Breast epithelium (tissue), 4 donors: ENCODE data around the gene MATN4. TPM values are rescaled to one million over a fixed set of nuclear protein-coding genes. Genes with fewer than 3 reads are reported as not detected.
"Not testable (repeated sequence)": the region's sequence is repeated elsewhere in the genome, so short reads cannot be mapped to it uniquely, and the experiment has no call there.

Experiments used
- DNase-seq, 2 donors: peaks; one replicate each; pipeline ENCODE4 v3.0.0-alpha.2; 2019; ENCODE audit warnings: low spot score in 2 of 2
- H3K27ac ChIP-seq, 2 donors: fragments of 200-600 bp; sonication (generic) in 1 of 2; one replicate each; pipeline ENCODE4 v1.5.1; 2016 to 2019; ENCODE audit warnings: mild to moderate bottlenecking in 1 of 2
- H3K27me3 ChIP-seq, 2 donors: fragments of 200-600 bp; sonication (generic) in 1 of 2; one replicate each; pipeline versions ENCODE4 v1.5.1 to v1.6.0; 2017 to 2019; ENCODE audit warnings: control low read depth in 1 of 2, mild to moderate bottlenecking in 1 of 2
- H3K36me3 ChIP-seq: fragments of 200-600 bp; one replicate; pipeline ENCODE4 v1.5.1; 2019
- H3K4me1 ChIP-seq, 2 donors: fragments of 200-600 bp; sonication (generic); one replicate each; pipeline ENCODE4 v1.5.1; 2016 to 2019; ENCODE audit warnings: control low read depth in 1 of 2
- H3K4me3 ChIP-seq, 3 donors: fragments of 200-600 bp; sonication (generic); 1 replicate in 2 of 3; 2 replicates in 1 of 3; pipeline ENCODE4 v1.5.1; 2016 to 2019; ENCODE audit warnings: mild to moderate bottlenecking in 3 of 3, moderate library complexity in 2 of 3
- H3K9me3 ChIP-seq, 2 donors: fragments of 200-600 bp; sonication (generic) in 1 of 2; one replicate each; pipeline ENCODE4 v1.5.1; 2016 to 2019; ENCODE audit warnings: control low read depth in 1 of 2
- CTCF ChIP-seq, 3 donors: fragments of 450-650 bp; IDR thresholded peaks; one replicate each; pipeline ENCODE4 v1.5.1; 2016 to 2017; ENCODE audit warnings: antibody characterized with exemption in 3 of 3, mild to moderate bottlenecking in 3 of 3, moderate library complexity in 3 of 3
- POLR2A ChIP-seq: fragments of 450-650 bp; IDR thresholded peaks from one replicate; pipeline ENCODE4 v1.6.1; 2016; ENCODE audit warnings: antibody characterized with exemption, mild to moderate bottlenecking, moderate library complexity
- POLR2AphosphoS5 ChIP-seq, 3 donors: sonication (generic); formaldehyde crosslinking; IDR thresholded peaks; one replicate each; pipeline ENCODE4 v1.6.1; 2017; ENCODE audit warnings: antibody characterized with exemption in 3 of 3
- intact Hi-C: fragments of 100-400 bp; cut with DNase I; formaldehyde crosslinking; loops from one replicate; pipeline ENCODE4 v1.15.1; 2023; ENCODE audit warnings: low total_unique reads
- total RNA-seq, 3 donors: library from RNA; depleted of rRNA; stranded (reverse); fragments of >200 nt; gene quantifications; one replicate each; pipeline ENCODE4 v1.1.0, GENCODE V29; 2016

MATN4 gene
- total RNA-seq, 3 donors from 2014 or later = 0.33 to 1.6 TPM; not detected in 1

- Histone ChIP-seq H3K27ac (no peak overlapping the region), H3K9me3 (no peaks in the 10 kb centered on the region), H3K27me3 (no peaks in the 10 kb centered on the region), H3K4me3 (no peak overlapping the region), H3K4me1 (peaks cover 0 to 6% of the 10 kb centered on the region in 2 donors), H3K36me3 (no peaks in the 10 kb centered on the region)
- intact Hi-C loops = no loop called here
- no peak for TF ChIP-seq POLR2AphosphoS5 (IDR thresholded peaks at IDR 0.05)
- no peak for DNase-seq
Observed at GRCh38 chr20:45352729-45353128, 44.6 kb upstream of the MATN4 start.

- H3K4me3 ChIP-seq, DNase-seq, H3K36me3 ChIP-seq, H3K4me1 ChIP-seq, H3K9me3 ChIP-seq, intact Hi-C loops, H3K27me3 ChIP-seq, H3K27ac ChIP-seq: not testable (repeated sequence)
Observed at GRCh38 chr20:45350795-45351194, 42.7 kb upstream of the MATN4 start.

- peaks cover 3% of the 10 kb centered on the region in 2 donors for H3K4me1 ChIP-seq
- H3K27me3 ChIP-seq = no peaks in the 10 kb centered on the region
- no peaks in the 10 kb centered on the region for H3K36me3 ChIP-seq
- TF ChIP-seq CTCF (IDR thresholded peaks at IDR 0.05) (no peak), POLR2AphosphoS5 (IDR thresholded peaks at IDR 0.05) (no peak), POLR2A (no peak)
- no peaks in the 10 kb centered on the region for H3K9me3 ChIP-seq
- DNase-seq = no peak
- intact Hi-C loops = no loop called here
- H3K27ac ChIP-seq = no peak overlapping the region
- H3K4me3 ChIP-seq = no peak overlapping the region
Observed at GRCh38 chr20:45350217-45350616, 42.1 kb upstream of the MATN4 start.

GRCh38 chr20:45347936-45348778, 40.1 kb upstream of the MATN4 start, which contains the start of gene SDC4:
TSS of gene SDC4 (minus strand) at chr20:45348424. CDS start at chr20:45348384, 40 bp downstream.
- TF ChIP-seq POLR2AphosphoS5 (IDR thresholded peaks at IDR 0.05) = peak; percentile 98 to 99 (median 99)
- TF ChIP-seq CTCF (IDR thresholded peaks at IDR 0.05) = no peak
- peak; percentile 95 for TF ChIP-seq POLR2A
- intact Hi-C loops = loop anchor here (10.0 kb wide), 1 partner anchor 1337 kb away; the partner anchor contains the start of gene TP53RK
- Histone ChIP-seq H3K9me3 (no peaks in the 10 kb centered on the region), H3K4me3 (peak within 1 kb of the TSS; percentile 64 to 96 (median 82)), H3K36me3 (no peaks in the 10 kb centered on the region), H3K27ac (peak within 1 kb of the TSS; percentile 97 to 99), H3K4me1 (peaks cover 3 to 13% of the 10 kb centered on the region in 2 donors), H3K27me3 (no peaks in the 10 kb centered on the region)
- DNase-seq = peak; percentile 69 to 82

GRCh38 chr20:45347297-45347935, 39.3 kb upstream of the MATN4 start:
- DNase-seq = no peak
- H3K36me3 ChIP-seq = no peaks in the 10 kb centered on the region
- no peaks in the 10 kb centered on the region for H3K9me3 ChIP-seq
- H3K27me3 ChIP-seq = no peaks in the 10 kb centered on the region
- TF ChIP-seq POLR2AphosphoS5 (IDR thresholded peaks at IDR 0.05) = peak in 1 of 3 donors; percentile 41
- no peak for TF ChIP-seq POLR2A
- H3K4me3 ChIP-seq = peak overlapping the region; percentile 64 to 96 (median 82)
- H3K4me1 ChIP-seq = peaks cover 3 to 21% of the 10 kb centered on the region in 2 donors
- peak overlapping the region; percentile 97 to 99 for H3K27ac ChIP-seq
- intact Hi-C loops = loop anchor here (10.0 kb wide), 1 partner anchor 1337 kb away; the partner anchor contains the start of gene TP53RK

GRCh38 chr20:45346851-45347250, 38.8 kb upstream of the MATN4 start:
- TF ChIP-seq POLR2AphosphoS5 (IDR thresholded peaks at IDR 0.05) (no peak), POLR2A (no peak), CTCF (IDR thresholded peaks at IDR 0.05) (no peak)
- Histone ChIP-seq H3K27me3 (no peaks in the 10 kb centered on the region), H3K27ac (peak overlapping the region; percentile 97 to 99), H3K9me3 (no peaks in the 10 kb centered on the region), H3K36me3 (no peaks in the 10 kb centered on the region), H3K4me3 (peak overlapping the region; percentile 64 to 96 (median 82)), H3K4me1 (peaks cover 3 to 21% of the 10 kb centered on the region in 2 donors)
- intact Hi-C loops = loop anchor here (10.0 kb wide), 1 partner anchor 1338 kb away; the partner anchor contains the start of gene TP53RK
- DNase-seq = no peak
